HCT116 (cell line): ENCODE measurements around the gene MT4. TPM values are rescaled to one million over a fixed set of nuclear protein-coding genes. Genes with fewer than 3 reads are reported as not detected.

Source experiments
- ATAC-seq: fragments of 200-7000 bp; cut with Tn5 transposase; 2 replicates; pipeline ENCODE4 v1.9.1; 2020; ENCODE audit warnings: mild to moderate bottlenecking, moderate library complexity
- BruUV-seq: library from RNA; stranded (reverse); fragments of 400-500 nt; replicated peaks from 2 replicates; lab custom pipeline; 2021; lab: Mats Ljungman, UMichigan
- CTCF ChIA-PET: fragments of 300-600 bp; sonication (Branson Sonifier 250); formaldehyde crosslinking; loops from one replicate; lab custom pipeline; 2021; ENCODE audit warnings: antibody characterized with exemption; lab: Charles Lee
- POLR2A ChIA-PET: fragments of 300-600, 350-600 bp; sonication (Branson Sonifier 250); formaldehyde crosslinking; loops from one replicate; lab custom pipeline; 2021; ENCODE audit warnings: antibody characterized with exemption; lab: Charles Lee
- RAD21 ChIA-PET, 2 experiments: fragments of 300-600 bp; sonication (Branson Sonifier 250); formaldehyde crosslinking; loops; one replicate each; lab custom pipeline; 2023; ENCODE audit warnings: low total read pairs in 2 of 2; ENCODE audit not compliant: uncharacterized antibody in 2 of 2, unreplicated experiment in 2 of 2, low non-redundant PET in 1 of 2; lab: Charles Lee
- DNase-seq: peaks from one replicate; pipeline ENCODE4 v3.0.0-alpha.2; 2010; ENCODE audit warnings: low read depth, low spot score
- H2AFZ ChIP-seq: fragments of 200-600 bp; shearing (Covaris generic), sonication (generic); 2 replicates; pipeline ENCODE4 v1.6.1; 2017; ENCODE audit warnings: low read depth, mixed run types, mixed read lengths, antibody characterized with exemption, low read length; ENCODE audit not compliant: poor library complexity, severe bottlenecking
- H3K27ac ChIP-seq: 2 replicates; pipeline ENCODE4 v1.5.1; 2012; ENCODE audit warnings: low read depth, low read length
- H3K27me3 ChIP-seq: fragments of 200-600 bp; sonication (generic); 2 replicates; pipeline ENCODE4 v1.6.1; 2016; ENCODE audit warnings: mixed run types, low read length, mixed read lengths; ENCODE audit not compliant: insufficient read depth
- H3K36me3 ChIP-seq, 2 experiments: fragments of 200-500 bp in 1 of 2; fragments of 200-600 bp in 1 of 2; sonication (Bioruptor generic) in 1 of 2; sonication (generic) in 1 of 2; 2 replicates each; pipeline versions ENCODE4 v1.5.1 to v1.6.1; 2014 to 2016; ENCODE audit warnings: low read length in 2 of 2, inconsistent platforms in 1 of 2, mixed read lengths in 1 of 2, mixed run types in 1 of 2; ENCODE audit not compliant: insufficient read depth in 2 of 2, control insufficient read depth in 1 of 2
- H3K4me1 ChIP-seq, 2 experiments: fragments of 200-600 bp in 1 of 2; sonication (generic) in 1 of 2; 2 replicates each; pipeline versions ENCODE4 v1.5.1 to v1.6.1; 2012 to 2017; ENCODE audit warnings: low read length in 2 of 2, inconsistent platforms in 1 of 2, mild to moderate bottlenecking in 1 of 2, mixed read lengths in 1 of 2, mixed run types in 1 of 2, moderate library complexity in 1 of 2; ENCODE audit not compliant: insufficient read depth in 2 of 2, control insufficient read depth in 1 of 2
- H3K4me2 ChIP-seq: fragments of 200-600 bp; sonication (generic); 2 replicates; pipeline ENCODE4 v1.6.1; 2017; ENCODE audit warnings: mixed run types, low read length, mixed read lengths
- H3K4me3 ChIP-seq, 2 experiments: fragments of 200-600 bp in 1 of 2; sonication (generic) in 1 of 2; replicated peaks in 1 of 2; 2 replicates each; pipeline ENCODE4 v1.5.1; 2011 to 2016; ENCODE audit warnings: low read length in 2 of 2, control low read depth in 1 of 2, low read depth in 1 of 2, mild to moderate bottlenecking in 1 of 2, mixed read lengths in 1 of 2, mixed run types in 1 of 2
- H3K79me2 ChIP-seq: fragments of 200-600 bp; sonication (generic); 2 replicates; pipeline ENCODE4 v1.6.1; 2017; ENCODE audit warnings: mild to moderate bottlenecking, mixed run types, low read length, moderate library complexity, mixed read lengths; ENCODE audit not compliant: insufficient read depth
- H3K9ac ChIP-seq: fragments of 200-600 bp; sonication (generic); 2 replicates; pipeline ENCODE4 v1.6.1; 2016; ENCODE audit warnings: low read length, mixed read lengths
- H3K9me2 ChIP-seq: fragments of 200-600 bp; sonication (generic), shearing (Covaris generic); 2 replicates; pipeline ENCODE4 v1.6.1; 2017; ENCODE audit warnings: mixed run types, mild to moderate bottlenecking, moderate library complexity; ENCODE audit not compliant: insufficient read depth
- H3K9me3 ChIP-seq, 2 experiments: fragments of 200-500 bp in 1 of 2; fragments of 200-600 bp in 1 of 2; sonication (Bioruptor generic) in 1 of 2; sonication (generic) in 1 of 2; 2 replicates each; pipeline ENCODE4 v1.6.1; 2014 to 2017; ENCODE audit warnings: low read length in 2 of 2, mixed read lengths in 2 of 2, inconsistent platforms in 1 of 2, low read depth in 1 of 2, mild to moderate bottlenecking in 1 of 2, mixed run types in 1 of 2, moderate library complexity in 1 of 2; ENCODE audit not compliant: control insufficient read depth in 1 of 2, insufficient read depth in 1 of 2
- H4K20me1 ChIP-seq: fragments of 200-600 bp; sonication (generic), shearing (Covaris generic); 2 replicates; pipeline ENCODE4 v1.6.1; 2017; ENCODE audit warnings: mixed run types, mild to moderate bottlenecking, moderate library complexity; ENCODE audit not compliant: insufficient read depth
- CBX3 ChIP-seq: IDR thresholded peaks from 2 replicates; pipeline ENCODE4 v1.6.1; 2012; ENCODE audit warnings: low read depth
- FOSL1 ChIP-seq: IDR thresholded peaks from 2 replicates; pipeline ENCODE4 v1.6.1; 2012; ENCODE audit warnings: low read depth
- POLR2AphosphoS5 ChIP-seq: IDR thresholded peaks from 2 replicates; pipeline ENCODE4 v1.6.1; 2011; ENCODE audit warnings: mild to moderate bottlenecking, low read depth, low read length, moderate library complexity
- SIN3A ChIP-seq: IDR thresholded peaks from 2 replicates; pipeline ENCODE4 v1.6.1; 2012; ENCODE audit warnings: low read depth
- TCF7L2 ChIP-seq: IDR thresholded peaks from 2 replicates; pipeline ENCODE4 v1.7.0; 2011; ENCODE audit warnings: borderline replicate concordance, inconsistent platforms; ENCODE audit not compliant: insufficient read depth, insufficient read length; ENCODE audit errors: extremely low read depth
- YY1 ChIP-seq: IDR thresholded peaks from 2 replicates; pipeline ENCODE4 v1.6.1; 2011; ENCODE audit warnings: low read length, low read depth, moderate library complexity, mild to moderate bottlenecking; ENCODE audit not compliant: insufficient replicate concordance; ENCODE audit errors: extremely low read depth
- ZBTB33 ChIP-seq: IDR thresholded peaks from 2 replicates; pipeline ENCODE4 v1.6.1; 2011; ENCODE audit warnings: mild to moderate bottlenecking, low read length, moderate library complexity; ENCODE audit not compliant: insufficient replicate concordance; ENCODE audit errors: extremely low read depth
- ZNF274 ChIP-seq: fragments of 200-500 bp; sonication (Bioruptor generic); IDR thresholded peaks from 2 replicates; pipeline ENCODE4 v1.6.1; 2014; ENCODE audit warnings: mild to moderate bottlenecking, low read depth, low read length, inconsistent platforms
- intact Hi-C: fragments of 100-400 bp; cut with micrococcal nuclease; formaldehyde crosslinking; loops from 2 replicates; pipeline ENCODE4 v1.10.0; 2022
- total RNA-seq: library from RNA; stranded (reverse); gene quantifications from one replicate; pipeline ENCODE4 v1.2.1, GENCODE V29; 2021; ENCODE audit not compliant: unreplicated experiment
- TF ChIP-seq, protein P1 (sequence below): IDR thresholded peaks from 2 replicates; pipeline ENCODE4 v1.6.1; 2012

Gene MT4
- total RNA-seq, 1 experiment from 2014 or later, result not detected

GRCh38 chr16:56604966-56605365, 40.1 kb downstream of the MT4 start:
- H3K4me3 ChIP-seq, result no peak overlapping the region
- intact Hi-C loops, result no loop called here
- H3K9ac ChIP-seq, result no peak overlapping the region
- no TSS peak for BruUV-seq
- ATAC-seq, result no peak
- H3K9me3 ChIP-seq, result no peaks in the 10 kb centered on the region
- DNase-seq, result no peak
- no peak overlapping the region for H2AFZ ChIP-seq
- H3K4me2 ChIP-seq, result peak overlapping the region; percentile 95; the same call in 1 of the 2 replicates
- H3K4me1 ChIP-seq, result peaks cover 38 to 61% of the 10 kb centered on the region in 2 experiments
- no peaks in the 10 kb centered on the region for H3K36me3 ChIP-seq
- H3K27me3 ChIP-seq, result no peaks in the 10 kb centered on the region
- ChIA-PET POLR2A (interaction anchor here (3.9 to 16.1 kb wide), 2 partner anchors 20 to 96 kb away, joined by 14 to 344 read pairs; partner anchors contain the start of gene MT1E), CTCF (interaction anchor here (0.9 to 5.3 kb wide), 3 partner anchors 39 to 185 kb away, joined by 3 to 65 read pairs (median 6); no protein-coding TSS in a partner anchor), RAD21 (interaction anchor here in 1 of 2 experiments (1.3 to 1.8 kb wide), 2 partner anchors 21 to 97 kb away, joined by 3 to 5 read pairs; partner anchors contain the start of gene MT1E)
- no peak for TF ChIP-seq YY1
- TF ChIP-seq, protein P1, sequence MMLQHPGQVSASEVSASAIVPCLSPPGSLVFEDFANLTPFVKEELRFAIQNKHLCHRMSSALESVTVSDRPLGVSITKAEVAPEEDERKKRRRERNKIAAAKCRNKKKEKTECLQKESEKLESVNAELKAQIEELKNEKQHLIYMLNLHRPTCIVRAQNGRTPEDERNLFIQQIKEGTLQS, result no peak
- no peak for TF ChIP-seq ZBTB33
- TF ChIP-seq FOSL1, result no peak
- no peak for TF ChIP-seq TCF7L2
- TF ChIP-seq ZNF274, result no peak
- TF ChIP-seq POLR2AphosphoS5, result no peak
- no peak for TF ChIP-seq CBX3
- TF ChIP-seq SIN3A, result no peak
- H3K9me2 ChIP-seq, result no peaks in the 10 kb centered on the region
- 0 out of 2 replicates have a peak overlapping the region, but pooled peaks have one; percentile 96 for H3K27ac ChIP-seq
- H3K79me2 ChIP-seq, result peaks cover 14% of the 10 kb centered on the region
- no peaks in the 10 kb centered on the region for H4K20me1 ChIP-seq
